GM18868 (cell line): ENCODE measurements around the gene SPEG.

Source experiments
- ATAC-seq: cut with Tn5 transposase; IDR thresholded peaks from one replicate; pipeline ENCODE4 v1.9.1; 2021; ENCODE audit warnings: mild to moderate bottlenecking, moderate library complexity; ENCODE audit not compliant: unreplicated experiment

The SPEG gene

DNA sequence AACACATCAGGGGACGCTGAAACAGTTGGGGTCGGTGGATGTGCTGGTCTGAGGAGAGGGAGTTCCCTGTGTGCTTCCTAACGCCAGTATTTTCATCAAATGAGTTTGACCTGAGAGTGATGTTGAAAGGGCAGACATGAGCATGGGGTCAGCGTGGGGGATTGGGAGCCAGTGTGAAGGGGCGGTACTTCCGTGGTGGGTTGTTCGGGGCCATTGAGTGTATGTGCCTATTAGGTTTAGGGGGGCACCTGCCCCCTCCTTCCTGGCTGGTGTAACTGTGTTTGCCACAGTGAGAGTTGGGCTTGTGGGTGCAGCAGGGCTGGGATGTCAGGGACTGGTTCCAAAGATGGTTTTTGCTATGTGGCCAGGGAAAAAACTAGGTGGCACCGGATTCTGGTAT is 24.4 kb downstream of the SPEG start:
- no peak for ATAC-seq

DNA sequence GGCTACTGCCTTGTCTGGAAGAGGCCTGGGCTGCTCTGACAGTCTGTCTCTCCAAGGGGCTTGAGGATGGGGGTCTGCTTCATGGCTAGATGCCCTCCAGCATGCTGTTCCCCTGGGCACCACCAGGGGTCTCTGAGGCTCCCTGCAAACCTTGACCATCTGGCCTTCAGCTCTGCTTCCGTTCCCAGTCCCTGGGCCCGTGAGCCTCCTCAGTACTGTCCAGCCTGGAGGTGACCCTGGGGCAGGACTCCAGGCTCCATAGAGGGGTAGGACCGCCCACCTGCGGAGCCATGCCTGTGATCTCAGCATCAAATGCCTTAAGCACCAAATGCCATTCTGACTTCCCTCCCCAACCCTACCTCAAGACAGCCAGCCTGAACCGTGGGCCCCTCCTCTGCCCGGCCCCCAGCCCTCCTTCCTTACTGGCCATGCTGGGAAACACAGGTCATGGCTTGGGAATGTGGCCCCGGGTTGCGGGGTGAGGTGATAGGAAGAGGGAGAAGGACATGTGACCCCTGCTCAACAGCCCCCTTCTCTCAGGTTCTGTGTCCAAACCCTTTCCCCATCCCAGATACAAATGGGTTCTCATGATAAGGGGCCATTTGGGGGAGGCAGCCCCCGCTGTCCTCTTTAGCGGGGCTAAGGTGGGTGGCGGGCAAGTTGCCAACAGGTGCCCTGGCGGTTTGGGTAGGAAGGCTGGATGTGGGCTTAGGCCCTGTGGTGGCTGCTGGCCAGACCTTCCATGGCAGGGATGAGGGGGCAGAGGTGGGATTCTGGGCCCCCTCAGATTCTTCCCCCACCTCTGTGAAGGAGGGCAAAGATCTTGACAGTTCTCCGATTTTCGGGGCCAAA is 25.0 kb downstream of the SPEG start:
- ATAC-seq, result peak; percentile 76

DNA sequence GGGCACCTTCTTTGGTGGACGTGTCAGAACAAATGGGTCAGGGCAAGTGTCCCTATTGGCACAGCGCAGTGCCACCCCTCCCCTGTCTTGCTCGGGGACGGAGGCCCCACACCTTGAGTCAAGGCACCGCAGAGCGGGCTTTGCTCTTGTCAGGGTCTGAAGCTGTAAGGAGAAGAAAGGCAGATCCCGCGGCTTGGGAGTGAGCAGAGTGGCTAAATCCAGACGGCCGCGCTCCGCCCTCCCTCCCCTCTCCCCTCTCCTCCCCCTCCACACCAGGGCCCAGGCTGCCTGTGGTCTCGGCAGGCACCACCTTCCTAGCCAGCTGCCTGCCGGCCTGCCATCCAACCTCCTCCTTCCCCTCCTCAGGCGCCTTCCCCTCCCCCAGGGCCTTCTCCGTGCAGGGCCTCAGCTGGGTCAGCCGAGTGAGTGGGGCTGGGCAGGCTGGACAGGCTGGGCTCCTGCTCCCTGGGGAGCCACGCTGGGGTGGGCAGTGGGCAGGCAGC is 25.8 kb downstream of the SPEG start:
- ATAC-seq, result no peak

DNA sequence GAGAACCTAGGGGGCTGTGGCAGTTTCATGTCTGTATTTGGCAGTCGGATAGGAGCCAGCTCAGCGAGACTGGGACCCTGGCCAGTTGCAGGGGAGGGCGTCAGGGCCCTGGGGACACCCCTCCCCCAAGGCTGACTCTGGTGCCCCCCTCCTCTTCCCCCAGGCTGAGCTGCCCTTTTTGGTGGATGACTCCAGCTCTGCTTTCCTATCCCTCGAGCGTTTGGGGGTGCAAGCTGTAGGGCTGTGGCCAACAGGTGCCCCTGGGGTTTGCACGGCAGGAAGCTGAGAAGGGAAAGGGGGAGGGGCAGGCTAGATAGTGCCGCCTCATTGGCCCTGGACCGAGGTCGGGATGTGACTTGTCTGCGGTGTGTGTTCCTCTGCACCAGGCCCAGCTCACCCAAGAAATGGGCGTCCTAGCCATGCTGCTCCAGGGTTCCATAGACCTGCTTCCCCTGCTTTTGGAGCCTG is 26.4 kb downstream of the SPEG start:
- peak; percentile 50 for ATAC-seq

DNA sequence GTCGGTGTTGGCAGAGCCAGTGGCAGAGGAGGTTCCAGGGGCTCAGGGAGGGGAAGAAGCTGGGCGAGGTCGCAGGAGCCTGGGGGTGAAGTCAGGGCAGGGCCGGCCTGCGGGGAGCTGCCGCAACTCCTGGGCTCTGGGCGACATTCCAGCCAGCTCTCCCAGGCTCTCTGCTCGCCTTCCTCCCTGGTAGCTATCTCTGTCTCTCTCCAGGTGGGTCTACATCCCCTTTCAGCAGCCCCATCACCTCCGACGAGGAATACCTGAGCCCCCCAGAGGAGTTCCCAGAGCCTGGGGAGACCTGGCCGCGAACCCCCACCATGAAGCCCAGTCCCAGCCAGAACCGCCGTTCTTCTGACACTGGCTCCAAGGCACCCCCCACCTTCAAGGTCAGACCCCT is 27.0 kb downstream of the SPEG start:
- ATAC-seq, result no peak

DNA sequence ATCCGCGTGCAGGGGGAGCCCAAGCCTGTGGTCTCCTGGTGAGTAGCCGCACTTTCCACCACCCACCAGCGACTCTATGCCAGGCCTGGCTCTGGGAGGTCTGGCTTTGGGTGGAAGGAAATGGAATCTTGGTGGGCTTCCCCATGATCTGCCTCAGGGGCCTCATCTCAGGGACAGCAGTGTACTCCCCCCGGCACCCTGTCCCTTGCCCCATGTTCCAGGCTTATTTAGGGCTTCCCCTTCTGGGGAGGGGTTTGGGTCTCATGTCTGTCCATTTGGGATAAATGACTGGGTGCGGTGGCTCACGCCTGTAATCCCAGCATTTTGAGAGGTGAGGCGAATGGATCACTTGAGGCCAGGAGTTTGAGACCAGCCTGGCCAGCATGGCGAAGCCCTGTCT is 27.7 kb downstream of the SPEG start:
- no peak for ATAC-seq

DNA sequence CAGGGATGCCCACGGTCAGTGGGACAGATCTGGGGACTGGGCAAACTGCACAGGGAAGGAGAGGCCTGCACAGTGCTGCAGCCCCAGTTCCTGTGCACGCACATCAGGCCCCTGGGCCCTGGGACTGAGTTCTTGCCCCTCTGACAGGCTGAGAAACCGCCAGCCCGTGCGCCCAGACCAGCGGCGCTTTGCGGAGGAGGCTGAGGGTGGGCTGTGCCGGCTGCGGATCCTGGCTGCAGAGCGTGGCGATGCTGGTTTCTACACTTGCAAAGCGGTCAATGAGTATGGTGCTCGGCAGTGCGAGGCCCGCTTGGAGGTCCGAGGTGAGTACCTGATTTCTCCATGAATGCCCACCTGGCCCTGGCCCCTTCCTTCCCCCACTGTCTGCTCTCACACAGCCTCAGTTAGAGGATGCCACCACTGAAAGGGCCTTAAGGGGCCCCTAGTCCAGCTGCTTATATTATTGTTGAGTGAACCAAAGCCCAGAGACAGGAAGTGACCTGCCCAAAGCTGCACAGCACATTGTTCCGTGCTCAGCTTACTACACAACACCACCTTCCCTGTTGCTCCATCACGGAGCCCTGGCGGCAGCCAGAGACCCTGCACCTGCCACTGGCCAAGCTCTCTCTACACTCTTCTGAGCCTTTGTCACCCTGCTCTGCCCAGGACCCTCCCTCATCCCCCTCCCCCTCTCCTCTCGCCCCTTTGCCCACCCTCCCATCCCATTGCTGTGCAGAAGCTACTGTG is 29.8 kb downstream of the SPEG start:
- ATAC-seq, result no peak

DNA sequence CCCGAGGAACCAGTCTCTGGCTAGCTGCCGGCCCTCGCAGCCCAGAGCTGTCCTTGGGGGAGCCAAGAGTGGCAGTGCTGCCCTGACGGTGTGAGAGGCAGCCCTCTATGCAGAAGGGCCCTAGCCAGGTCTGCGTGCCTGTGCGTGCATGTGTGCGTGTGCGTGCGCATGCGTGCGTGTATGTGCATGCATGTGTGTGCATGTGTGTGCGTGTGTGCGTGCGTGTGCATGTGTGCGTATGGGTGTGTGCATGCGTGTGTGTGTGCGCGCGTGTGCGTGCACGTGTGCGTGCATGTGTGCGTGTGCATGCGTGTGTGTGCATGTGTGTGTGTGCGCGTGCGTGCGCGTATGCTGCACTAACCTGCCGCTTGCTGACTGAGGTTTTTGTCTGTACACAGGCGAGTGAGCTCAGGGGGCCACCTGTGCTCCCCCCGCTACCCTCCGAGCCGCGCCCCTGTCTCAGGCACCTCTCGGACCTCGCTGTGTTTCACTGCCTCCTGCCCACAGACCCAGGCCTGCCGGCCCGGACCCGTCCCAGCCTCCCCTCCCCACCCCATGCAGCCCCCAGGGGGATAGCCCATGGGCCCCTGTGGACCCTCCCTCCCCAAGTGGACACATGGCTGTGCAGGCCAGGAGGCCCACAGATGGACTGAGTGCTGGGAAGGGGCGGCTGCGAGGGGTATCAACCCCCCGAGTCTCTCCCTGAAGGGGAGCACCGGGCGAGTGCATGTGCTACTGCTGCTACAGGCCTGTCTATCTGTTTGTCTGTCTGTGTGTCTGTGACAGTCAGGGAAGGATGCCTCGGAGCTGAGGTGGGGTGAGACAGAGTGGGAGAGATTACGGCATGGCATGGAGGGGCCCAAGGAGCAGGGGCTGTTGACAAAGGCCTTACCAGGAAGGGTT is 31.3 kb downstream of the SPEG start:
- no peak for ATAC-seq

DNA sequence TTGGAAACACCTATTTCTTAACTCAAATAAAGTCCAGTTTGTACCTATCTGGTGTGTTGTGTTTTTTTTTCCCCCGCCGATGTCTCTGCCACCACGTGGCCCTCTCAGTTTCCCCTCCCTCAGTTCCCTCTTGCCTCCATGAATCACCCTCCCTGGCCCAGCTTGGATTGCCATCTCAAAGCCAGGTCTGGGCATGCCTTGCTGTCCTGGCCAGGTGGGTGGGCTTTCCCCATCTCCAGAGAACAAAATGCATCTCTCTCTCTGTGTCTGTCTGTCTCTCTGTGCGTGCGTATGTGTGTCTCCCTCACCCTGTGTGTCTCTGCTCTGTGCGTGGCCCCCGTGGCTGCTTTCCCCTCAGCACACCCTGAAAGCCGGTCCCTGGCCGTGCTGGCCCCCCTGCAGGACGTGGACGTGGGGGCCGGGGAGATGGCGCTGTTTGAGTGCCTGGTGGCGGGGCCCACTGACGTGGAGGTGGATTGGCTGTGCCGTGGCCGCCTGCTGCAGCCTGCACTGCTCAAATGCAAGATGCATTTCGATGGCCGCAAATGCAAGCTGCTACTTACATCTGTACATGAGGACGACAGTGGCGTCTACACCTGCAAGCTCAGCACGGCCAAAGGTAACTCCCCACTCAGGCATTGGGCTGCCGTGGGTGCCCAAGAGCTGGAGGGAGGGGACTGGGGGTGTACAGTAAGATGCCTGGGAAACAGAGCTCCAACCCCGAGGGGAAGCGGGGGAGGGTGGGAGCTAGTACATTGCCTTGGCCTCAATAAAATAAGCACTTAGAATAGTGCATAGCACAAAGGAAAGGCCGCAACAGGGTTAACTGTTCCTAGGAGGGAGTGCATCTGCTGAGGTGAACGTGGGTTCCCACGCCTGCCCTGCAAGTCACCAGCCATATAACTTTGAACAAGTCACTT is 32.4 kb downstream of the SPEG start:
- ATAC-seq, result no peak

DNA sequence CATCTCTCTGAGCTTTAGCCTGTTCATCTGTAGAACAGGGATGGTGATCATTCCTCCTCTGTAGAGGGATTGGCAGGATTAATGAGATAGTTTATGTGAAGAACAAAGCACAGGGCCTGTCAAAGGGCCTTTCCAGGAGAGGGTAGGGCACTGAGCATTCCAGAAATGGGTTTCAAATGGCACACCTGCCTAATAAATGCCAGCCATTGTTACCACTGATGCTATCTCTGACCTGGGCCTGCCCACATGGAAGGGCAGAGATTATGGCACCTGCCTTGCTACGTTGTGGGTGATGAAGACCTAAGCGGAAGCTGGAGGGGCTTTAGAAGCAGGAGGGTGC is 33.1 kb downstream of the SPEG start:
- ATAC-seq, result no peak

DNA sequence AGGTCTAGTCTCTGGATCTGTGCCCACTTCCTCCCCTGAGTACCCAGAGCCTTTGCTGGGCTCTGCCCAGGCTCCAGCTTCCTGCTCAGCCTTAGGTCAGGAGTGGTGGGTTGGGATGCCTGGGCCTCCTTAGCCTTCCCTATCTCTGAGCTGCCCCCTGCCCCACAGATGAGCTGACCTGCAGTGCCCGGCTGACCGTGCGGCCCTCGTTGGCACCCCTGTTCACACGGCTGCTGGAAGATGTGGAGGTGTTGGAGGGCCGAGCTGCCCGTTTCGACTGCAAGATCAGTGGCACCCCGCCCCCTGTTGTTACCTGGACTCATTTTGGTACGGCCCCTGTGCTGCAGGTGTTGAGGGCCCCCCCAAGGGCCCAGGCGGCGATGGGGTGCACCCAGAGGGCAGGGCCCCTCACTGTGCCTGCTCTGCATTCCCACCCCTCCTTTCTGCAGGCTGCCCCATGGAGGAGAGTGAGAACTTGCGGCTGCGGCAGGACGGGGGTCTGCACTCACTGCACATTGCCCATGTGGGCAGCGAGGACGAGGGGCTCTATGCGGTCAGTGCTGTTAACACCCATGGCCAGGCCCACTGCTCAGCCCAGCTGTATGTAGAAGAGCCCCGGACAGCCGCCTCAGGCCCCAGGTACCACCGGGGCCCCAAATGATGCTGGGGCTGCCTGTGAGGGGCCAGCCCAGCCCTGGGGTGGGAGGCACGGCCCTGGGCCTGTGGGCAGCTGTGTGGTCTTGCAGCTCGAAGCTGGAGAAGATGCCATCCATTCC is 34.0 kb downstream of the SPEG start:
- no peak for ATAC-seq

DNA sequence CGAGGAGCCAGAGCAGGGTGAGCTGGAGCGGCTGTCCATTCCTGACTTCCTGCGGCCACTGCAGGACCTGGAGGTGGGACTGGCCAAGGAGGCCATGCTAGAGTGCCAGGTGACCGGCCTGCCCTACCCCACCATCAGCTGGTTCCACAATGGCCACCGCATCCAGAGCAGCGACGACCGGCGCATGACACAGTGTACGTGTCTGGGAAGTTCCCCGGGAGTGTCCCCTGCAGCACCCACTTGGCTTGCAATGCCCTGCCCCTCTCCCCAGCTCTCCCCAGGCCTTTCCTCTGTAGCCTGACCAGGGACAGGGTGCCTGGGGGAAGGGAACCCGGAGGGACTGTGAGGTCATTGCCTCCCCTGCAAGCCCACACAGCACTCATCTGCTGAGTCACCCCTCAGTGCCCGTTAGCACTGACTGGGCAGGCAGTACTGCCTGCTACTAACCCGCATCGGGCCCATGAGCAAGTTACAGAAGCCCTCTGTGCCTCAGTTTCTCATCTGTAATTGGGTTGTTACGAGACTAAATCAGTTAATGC is 34.6 kb downstream of the SPEG start:
- ATAC-seq, result no peak

DNA sequence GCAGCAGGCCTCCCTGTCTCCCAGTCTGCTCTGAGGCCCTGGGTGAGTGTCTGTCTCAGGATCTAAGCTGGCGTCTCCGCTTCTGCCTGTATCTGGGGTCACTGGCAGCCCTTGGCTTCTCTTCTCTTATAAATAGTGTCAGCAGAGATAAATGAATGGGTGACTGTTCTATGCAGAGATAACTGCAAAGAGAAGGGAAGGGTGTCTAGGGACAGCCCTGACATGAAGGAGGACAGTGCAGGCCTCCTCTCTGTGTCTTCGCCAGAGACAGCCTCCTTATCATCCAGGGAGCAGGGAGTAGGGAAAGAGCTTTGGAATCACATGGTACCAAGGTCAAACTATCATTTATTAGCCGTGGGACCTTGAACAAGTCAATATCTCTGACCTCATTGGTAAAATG is 35.8 kb downstream of the SPEG start:
- no peak for ATAC-seq

DNA sequence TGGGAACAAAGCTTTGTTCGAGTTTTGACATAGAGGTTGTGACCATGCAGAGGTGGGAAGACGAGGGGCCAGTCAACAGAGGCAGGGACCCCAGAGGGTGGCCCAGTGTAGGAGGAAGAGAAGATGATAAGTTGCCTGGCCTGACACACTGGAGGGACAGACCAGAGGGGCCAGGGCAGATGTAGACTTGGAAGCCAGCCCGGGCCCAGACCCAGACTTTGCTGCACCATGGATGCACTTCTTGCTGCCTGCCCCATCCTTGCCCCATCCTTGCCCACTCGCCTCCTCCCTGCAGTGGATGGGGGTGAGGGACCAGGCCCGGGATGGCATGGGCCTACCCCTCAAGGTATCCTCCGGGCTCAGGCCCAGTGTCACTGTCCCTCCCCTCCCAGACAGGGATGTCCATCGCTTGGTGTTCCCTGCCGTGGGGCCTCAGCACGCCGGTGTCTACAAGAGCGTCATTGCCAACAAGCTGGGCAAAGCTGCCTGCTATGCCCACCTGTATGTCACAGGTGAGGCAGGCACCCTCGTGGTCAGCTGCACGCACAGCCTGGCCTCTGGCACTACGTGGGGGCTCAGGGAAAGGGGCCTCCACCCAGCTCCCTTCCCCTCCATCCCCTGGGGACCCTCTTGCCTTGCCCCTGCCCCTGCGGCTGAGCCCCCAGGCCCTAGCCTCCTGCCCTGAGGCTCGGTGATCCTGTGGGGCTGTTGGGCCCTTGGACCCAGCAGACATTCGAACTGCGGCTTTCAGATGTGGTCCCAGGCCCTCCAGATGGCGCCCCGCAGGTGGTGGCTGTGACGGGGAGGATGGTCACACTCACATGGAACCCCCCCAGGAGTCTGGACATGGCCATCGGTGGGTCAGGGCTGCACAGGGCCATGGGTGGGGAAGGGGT is 37.1 kb downstream of the SPEG start:
- no peak for ATAC-seq

DNA sequence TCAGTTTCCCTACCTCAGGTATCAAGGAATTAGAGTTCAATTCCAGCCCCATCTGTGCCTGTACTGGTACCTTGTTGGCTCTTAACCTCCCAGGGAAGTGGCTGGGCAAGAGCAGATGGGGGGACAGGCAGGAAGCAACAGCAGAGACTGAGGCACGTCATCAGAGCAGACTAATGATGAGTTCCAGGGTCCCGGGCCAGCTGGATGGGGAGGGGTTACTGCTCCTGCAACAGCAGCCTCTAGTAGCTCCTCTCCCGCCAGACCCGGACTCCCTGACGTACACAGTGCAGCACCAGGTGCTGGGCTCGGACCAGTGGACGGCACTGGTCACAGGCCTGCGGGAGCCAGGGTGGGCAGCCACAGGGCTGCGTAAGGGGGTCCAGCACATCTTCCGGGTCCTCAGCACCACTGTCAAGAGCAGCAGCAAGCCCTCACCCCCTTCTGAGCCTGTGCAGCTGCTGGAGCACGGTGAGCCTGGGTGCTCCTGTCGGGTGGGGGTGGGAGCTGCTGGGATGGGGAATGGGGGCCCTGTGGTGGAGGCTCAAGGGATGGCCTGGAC is 38.1 kb downstream of the SPEG start:
- no peak for ATAC-seq

DNA sequence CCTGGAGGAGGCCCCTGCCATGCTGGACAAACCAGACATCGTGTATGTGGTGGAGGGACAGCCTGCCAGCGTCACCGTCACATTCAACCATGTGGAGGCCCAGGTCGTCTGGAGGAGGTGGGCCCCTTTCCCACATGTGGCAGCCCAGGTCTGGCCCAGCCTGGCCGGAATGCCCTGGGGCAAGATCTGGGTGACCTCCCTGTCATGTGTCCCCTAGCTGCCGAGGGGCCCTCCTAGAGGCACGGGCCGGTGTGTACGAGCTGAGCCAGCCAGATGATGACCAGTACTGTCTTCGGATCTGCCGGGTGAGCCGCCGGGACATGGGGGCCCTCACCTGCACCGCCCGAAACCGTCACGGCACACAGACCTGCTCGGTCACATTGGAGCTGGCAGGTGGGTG is 38.9 kb downstream of the SPEG start:
- no peak for ATAC-seq

DNA sequence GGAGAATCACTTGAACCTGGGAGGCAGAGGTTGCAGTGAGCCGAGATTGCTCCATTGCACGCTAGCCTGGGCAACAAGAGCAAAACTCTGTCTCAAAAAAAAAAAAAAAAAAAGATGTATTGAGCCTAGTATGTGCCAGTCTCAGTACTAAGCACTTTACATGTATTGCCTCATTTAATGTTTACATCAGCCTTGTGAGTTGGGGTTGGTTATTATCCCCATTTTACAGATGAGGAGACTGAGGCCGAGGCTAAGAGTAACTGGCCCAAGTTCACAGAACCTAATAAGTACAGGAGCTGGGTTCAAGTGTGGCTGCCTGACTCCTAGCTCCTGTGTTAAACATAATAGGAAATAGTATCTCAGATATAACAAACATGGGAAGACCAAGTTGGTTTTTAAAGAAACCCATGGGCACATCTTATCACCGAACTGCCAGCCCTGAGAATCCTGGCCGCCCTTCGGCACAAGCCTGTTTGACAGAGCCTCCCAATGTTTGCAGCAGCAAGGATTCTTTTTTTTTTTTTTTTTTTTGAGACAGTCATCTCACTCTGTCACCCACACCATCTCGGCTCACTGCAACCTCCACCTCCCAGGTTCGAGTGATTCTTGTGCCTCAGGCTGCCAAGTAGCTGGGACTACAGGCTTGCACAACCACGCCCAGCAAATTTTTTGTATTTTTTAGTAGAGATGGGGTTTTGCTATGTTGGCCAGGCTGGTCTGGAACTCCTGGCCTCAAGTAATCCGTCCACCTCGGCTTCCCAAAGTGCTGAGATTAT is 39.8 kb downstream of the SPEG start:
- ATAC-seq, result no peak
